CD4-positive, alpha-beta T cell treated with Interleukin-4 for 4 hours (primary cell): ENCODE results near the gene NOS1.

Source experiments
- DNase-seq: peaks from one replicate; pipeline ENCODE4 v3.0.0-alpha.2; 2020

NOS1 gene

GRCh38 chr12:117165342-117165741 is 196.1 kb downstream of the NOS1 start:
- no peak for DNase-seq

GRCh38 chr12:117162633-117163032 is 198.8 kb downstream of the NOS1 start:
- DNase-seq: no peak

- DNase-seq: no peak
These were observed 199.3 kb downstream of the NOS1 start for GRCh38 chr12:117162167-117162539.

GRCh38 chr12:117161460-117162166 is 199.8 kb downstream of the NOS1 start:
- no peak for DNase-seq

- DNase-seq: no peak
These were observed 201.8 kb downstream of the NOS1 start for GRCh38 chr12:117159674-117160073.

- DNase-seq: no peak
These were observed 202.4 kb downstream of the NOS1 start for GRCh38 chr12:117158911-117159553.
